Panc1 (cell line): ENCODE data around the gene CRYBG1. TPM values are rescaled to one million over a fixed set of nuclear protein-coding genes. Genes with fewer than 3 reads are reported as not detected.

Experiments used
- ATAC-seq: fragments of 200-7000 bp; cut with Tn5 transposase; 2 replicates; pipeline ENCODE4 v1.9.1; 2020; ENCODE audit warnings: mild to moderate bottlenecking, moderate library complexity
- BruUV-seq: library from RNA; stranded (reverse); fragments of 400-500 nt; replicated peaks from 2 replicates; lab custom pipeline; 2021; lab: Mats Ljungman, UMichigan
- CTCF ChIA-PET: fragments of 300-600 bp; sonication (Branson Sonifier 250); formaldehyde crosslinking; loops from one replicate; lab custom pipeline; 2022; ENCODE audit warnings: antibody characterized with exemption; lab: Charles Lee
- POLR2A ChIA-PET: fragments of 300-600 bp; sonication (Branson Sonifier 250); formaldehyde crosslinking; loops from one replicate; lab custom pipeline; 2022; ENCODE audit warnings: antibody characterized with exemption; lab: Charles Lee
- DNase-seq: peaks from one replicate; pipeline ENCODE4 v3.0.0-alpha.2; 2010; ENCODE audit warnings: low read depth, low spot score
- H3K27ac ChIP-seq: 2 replicates; pipeline ENCODE4 v1.5.1; 2011; ENCODE audit warnings: mild to moderate bottlenecking, low read length, inconsistent platforms
- H3K27me3 ChIP-seq: fragments of 200-500 bp; sonication (Bioruptor generic); 2 replicates; pipeline ENCODE4 v1.6.0; 2014; ENCODE audit warnings: low read length, inconsistent platforms; ENCODE audit not compliant: control insufficient read depth, insufficient read depth
- H3K36me3 ChIP-seq: fragments of 200-500 bp; sonication (Bioruptor generic); 2 replicates; pipeline ENCODE4 v1.5.1; 2014; ENCODE audit warnings: inconsistent platforms, mild to moderate bottlenecking, low read length, moderate library complexity; ENCODE audit not compliant: control insufficient read depth, insufficient read depth
- H3K4me1 ChIP-seq: 2 replicates; pipeline ENCODE4 v1.5.1; 2011; ENCODE audit warnings: inconsistent platforms, mild to moderate bottlenecking, low read length, moderate library complexity; ENCODE audit not compliant: control insufficient read depth, insufficient read depth
- H3K4me3 ChIP-seq, 2 experiments: 2 replicates each; pipeline ENCODE4 v1.5.1; 2011 to 2012; ENCODE audit warnings: low read depth in 2 of 2, low read length in 2 of 2, mild to moderate bottlenecking in 2 of 2, inconsistent platforms in 1 of 2, moderate library complexity in 1 of 2
- H3K9me3 ChIP-seq: fragments of 200-500 bp; sonication (Bioruptor generic); 2 replicates; pipeline ENCODE4 v1.5.1; 2014; ENCODE audit warnings: low read depth, mild to moderate bottlenecking, inconsistent platforms, low read length, moderate library complexity; ENCODE audit not compliant: control insufficient read depth, insufficient read depth
- POLR2AphosphoS5 ChIP-seq: IDR thresholded peaks from 2 replicates; pipeline ENCODE4 v1.6.1; 2012; ENCODE audit warnings: mild to moderate bottlenecking, low read depth, low read length, moderate library complexity
- REST ChIP-seq, 2 experiments: IDR thresholded peaks; 2 replicates each; pipeline ENCODE4 v1.6.1; 2011 to 2012; ENCODE audit warnings: low read depth in 2 of 2, control low read depth in 1 of 2, low read length in 1 of 2, mild to moderate bottlenecking in 1 of 2, moderate library complexity in 1 of 2; ENCODE audit not compliant: insufficient read depth in 1 of 2
- SIN3A ChIP-seq: IDR thresholded peaks from 2 replicates; pipeline ENCODE4 v1.6.1; 2012; ENCODE audit warnings: low read depth, mild to moderate bottlenecking, low read length, moderate library complexity, borderline replicate concordance; ENCODE audit not compliant: insufficient read depth
- TCF7L2 ChIP-seq: IDR thresholded peaks from 2 replicates; pipeline ENCODE4 v1.6.1; 2011; ENCODE audit warnings: mild to moderate bottlenecking, low read depth, low read length, inconsistent platforms
- in situ Hi-C: cut with HindIII; loops from 2 replicates; pipeline ENCODE4 v1.10.0; 2016; ENCODE audit warnings: low sequenced_read_pairs, low pct_unique_long_range_greater_than_20kb
- intact Hi-C: fragments of 100-400 bp; cut with micrococcal nuclease; formaldehyde crosslinking; loops from one replicate; pipeline ENCODE4 v1.10.0; 2022; ENCODE audit not compliant: unreplicated experiment
- total RNA-seq: library from RNA; stranded (reverse); gene quantifications from one replicate; pipeline ENCODE4 v1.2.1, GENCODE V29; 2021; ENCODE audit not compliant: unreplicated experiment
- TF ChIP-seq, protein P1 (sequence below): fragments of 450-650 bp; IDR thresholded peaks from 2 replicates; pipeline ENCODE4 v1.5.1; 2017; ENCODE audit warnings: mild to moderate bottlenecking

Gene CRYBG1
- total RNA-seq, 1 experiment from 2014 or later: 32.3 TPM

DNA sequence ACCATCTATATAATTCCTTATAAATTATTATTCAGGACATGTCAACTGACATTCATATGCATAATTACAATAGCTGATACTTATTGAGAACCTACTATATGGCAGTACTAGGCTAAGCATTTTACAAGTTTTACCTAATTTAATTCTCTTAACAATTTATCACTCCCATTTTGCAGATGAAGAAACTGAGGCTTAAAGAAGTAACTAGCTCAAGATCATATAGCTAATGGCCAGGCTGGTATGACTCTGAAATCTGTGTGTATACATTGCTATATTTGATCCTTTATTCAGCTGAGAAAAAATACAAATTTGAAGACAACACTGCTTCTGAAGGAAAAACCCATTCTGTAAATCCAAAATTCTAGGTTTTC lies 85.0 kb downstream of the CRYBG1 start:
- ATAC-seq (no peak), DNase-seq (no peak)
- CTCF ChIA-PET: interaction anchor here (1.0 to 1.5 kb wide), 3 partner anchors 106 to 121 kb away, joined by 3 to 7 read pairs (median 7); no protein-coding TSS in a partner anchor
- H3K27ac ChIP-seq: no peak overlapping the region
- in situ Hi-C loops: no loop called here
- no peaks in the 10 kb centered on the region for H3K4me1 ChIP-seq
- BruUV-seq: no TSS peak
- TF ChIP-seq POLR2AphosphoS5 (no peak), REST (IDR thresholded peaks at IDR 0.05; ENCODE audit: insufficient read depth in 1 of 2, low read depth in 2 of 2, low read length in 1 of 2) (no peak), SIN3A (no peak), TCF7L2 (no peak)
- TF ChIP-seq, protein P1, sequence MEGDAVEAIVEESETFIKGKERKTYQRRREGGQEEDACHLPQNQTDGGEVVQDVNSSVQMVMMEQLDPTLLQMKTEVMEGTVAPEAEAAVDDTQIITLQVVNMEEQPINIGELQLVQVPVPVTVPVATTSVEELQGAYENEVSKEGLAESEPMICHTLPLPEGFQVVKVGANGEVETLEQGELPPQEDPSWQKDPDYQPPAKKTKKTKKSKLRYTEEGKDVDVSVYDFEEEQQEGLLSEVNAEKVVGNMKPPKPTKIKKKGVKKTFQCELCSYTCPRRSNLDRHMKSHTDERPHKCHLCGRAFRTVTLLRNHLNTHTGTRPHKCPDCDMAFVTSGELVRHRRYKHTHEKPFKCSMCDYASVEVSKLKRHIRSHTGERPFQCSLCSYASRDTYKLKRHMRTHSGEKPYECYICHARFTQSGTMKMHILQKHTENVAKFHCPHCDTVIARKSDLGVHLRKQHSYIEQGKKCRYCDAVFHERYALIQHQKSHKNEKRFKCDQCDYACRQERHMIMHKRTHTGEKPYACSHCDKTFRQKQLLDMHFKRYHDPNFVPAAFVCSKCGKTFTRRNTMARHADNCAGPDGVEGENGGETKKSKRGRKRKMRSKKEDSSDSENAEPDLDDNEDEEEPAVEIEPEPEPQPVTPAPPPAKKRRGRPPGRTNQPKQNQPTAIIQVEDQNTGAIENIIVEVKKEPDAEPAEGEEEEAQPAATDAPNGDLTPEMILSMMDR: no peak
- no peaks in the 10 kb centered on the region for H3K36me3 ChIP-seq
- POLR2A ChIA-PET: no interaction called here
- H3K27me3 ChIP-seq: peaks cover 28% of the 10 kb centered on the region; the same call in 1 of the 2 replicates
- no peak overlapping the region for H3K4me3 ChIP-seq
- intact Hi-C loops: loop anchor here (1.0 to 5.0 kb wide), 2 partner anchors 110 to 532 kb away; no protein-coding TSS in a partner anchor
- H3K9me3 ChIP-seq: no peaks in the 10 kb centered on the region

- intact Hi-C loops (loop anchor here (1.0 to 5.0 kb wide), 3 partner anchors 110 to 531 kb away; no protein-coding TSS in a partner anchor), in situ Hi-C loops (no loop called here)
- Histone ChIP-seq H3K27me3 (peaks cover 19% of the 10 kb centered on the region; the same call in 1 of the 2 replicates), H3K36me3 (no peaks in the 10 kb centered on the region), H3K4me3 (no peak overlapping the region), H3K4me1 (no peaks in the 10 kb centered on the region), H3K27ac (no peak overlapping the region), H3K9me3 (no peaks in the 10 kb centered on the region)
- CTCF ChIA-PET: interaction anchor here (1.5 kb wide), 1 partner anchor 120 kb away, joined by 7 read pairs; no protein-coding TSS in a partner anchor
- POLR2A ChIA-PET: no interaction called here
- TF ChIP-seq REST (IDR thresholded peaks at IDR 0.05; ENCODE audit: insufficient read depth in 1 of 2, low read depth in 2 of 2, low read length in 1 of 2) (no peak), POLR2AphosphoS5 (no peak)
- TF ChIP-seq, protein P1: peak; percentile 63; the same call in 1 of the 2 replicates
- DNase-seq (no peak), ATAC-seq (peak; percentile 68; the same call in 1 of the 2 replicates)
- BruUV-seq: no TSS peak
These were observed 85.9 kb downstream of the CRYBG1 start for GRCh38 chr6:106446287-106446885.
